ENCODE measurements around the gene LRMDA. TPM values are rescaled to one million over a fixed set of nuclear protein-coding genes. Genes with fewer than 3 reads are reported as not detected.

The LRMDA gene
- total and polyA plus RNA-seq, 2 of the 13 experiments (the other 11 are each of a cell fraction or from before 2014, with no cell fraction given): 13.4 to 22.0 TPM

DNA sequence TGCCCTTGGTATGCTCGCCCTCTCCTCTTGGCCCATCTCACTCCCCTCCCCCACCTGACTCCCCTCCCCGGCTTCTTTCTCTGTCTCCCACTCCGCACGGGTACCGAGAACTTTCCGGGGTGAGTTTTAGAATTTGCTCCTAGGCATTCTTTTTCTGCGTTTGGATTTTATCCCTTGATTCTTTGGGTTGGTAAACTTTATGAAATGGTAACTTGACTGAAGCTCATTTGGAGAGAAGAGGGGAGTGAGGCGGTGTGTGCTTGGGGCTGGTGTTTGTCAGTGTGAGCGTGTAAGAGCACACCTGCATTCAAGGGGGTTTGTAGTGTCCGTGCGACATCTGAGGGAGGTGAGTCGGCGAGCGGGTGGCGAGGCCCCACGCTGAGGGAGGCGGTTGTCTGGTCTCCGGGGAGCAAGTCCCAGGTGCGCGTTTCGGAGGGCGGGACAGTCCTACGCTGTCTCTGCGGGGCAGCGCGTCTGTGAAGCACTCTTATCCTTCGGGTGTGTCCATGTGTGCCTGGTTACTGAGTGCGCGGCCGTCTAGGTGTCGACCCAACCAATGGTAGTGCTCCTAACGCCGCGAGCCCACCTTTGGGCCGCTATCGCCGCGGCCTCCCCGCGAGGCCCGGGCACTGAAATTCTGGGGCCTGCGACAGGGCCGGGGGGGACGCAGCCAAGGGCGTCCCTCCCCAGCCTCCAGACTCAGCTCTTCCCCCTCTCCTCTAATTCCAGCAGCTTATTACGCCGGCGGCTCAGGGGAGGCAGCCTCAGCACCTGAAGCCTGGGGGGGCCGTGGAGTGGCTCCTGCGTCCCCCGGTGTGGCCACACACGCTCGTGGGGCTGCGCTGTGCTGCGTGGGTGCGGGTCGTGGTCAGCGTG is 27.2 kb upstream of the LRMDA start (continued):
- no peak; the same call in 1 of the 2 replicates for TF ChIP-seq HIVEP1 (CRISPR knock-in tag; IDR thresholded peaks at IDR 0.05)
- TF ChIP-seq, protein P1, sequence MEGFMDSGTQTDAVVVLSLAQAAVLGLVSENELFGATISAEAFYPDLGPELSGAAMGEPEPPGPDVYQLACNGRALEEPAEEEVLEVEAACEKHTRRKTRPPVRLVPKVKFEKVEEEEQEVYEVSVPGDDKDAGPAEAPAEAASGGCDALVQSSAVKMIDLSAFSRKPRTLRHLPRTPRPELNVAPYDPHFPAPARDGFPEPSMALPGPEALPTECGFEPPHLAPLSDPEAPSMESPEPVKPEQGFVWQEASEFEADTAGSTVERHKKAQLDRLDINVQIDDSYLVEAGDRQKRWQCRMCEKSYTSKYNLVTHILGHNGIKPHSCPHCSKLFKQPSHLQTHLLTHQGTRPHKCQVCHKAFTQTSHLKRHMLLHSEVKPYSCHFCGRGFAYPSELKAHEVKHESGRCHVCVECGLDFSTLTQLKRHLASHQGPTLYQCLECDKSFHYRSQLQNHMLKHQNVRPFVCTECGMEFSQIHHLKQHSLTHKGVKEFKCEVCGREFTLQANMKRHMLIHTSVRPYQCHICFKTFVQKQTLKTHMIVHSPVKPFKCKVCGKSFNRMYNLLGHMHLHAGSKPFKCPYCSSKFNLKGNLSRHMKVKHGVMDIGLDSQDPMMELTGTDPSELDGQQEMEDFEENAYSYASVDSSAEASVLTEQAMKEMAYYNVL (CRISPR knock-in tag; IDR thresholded peaks at IDR 0.05; ENCODE audit: borderline replicate concordance): no peak
- no peak for TF ChIP-seq HNF4G (IDR thresholded peaks at IDR 0.05; ENCODE audit: borderline replicate concordance, low read depth, low read length)
- no peak; the same call in 1 of the 2 replicates for TF ChIP-seq HNF4G (CRISPR knock-in tag; IDR thresholded peaks at IDR 0.05; ENCODE audit: borderline replicate concordance, low read depth)
- TF ChIP-seq, protein P2, sequence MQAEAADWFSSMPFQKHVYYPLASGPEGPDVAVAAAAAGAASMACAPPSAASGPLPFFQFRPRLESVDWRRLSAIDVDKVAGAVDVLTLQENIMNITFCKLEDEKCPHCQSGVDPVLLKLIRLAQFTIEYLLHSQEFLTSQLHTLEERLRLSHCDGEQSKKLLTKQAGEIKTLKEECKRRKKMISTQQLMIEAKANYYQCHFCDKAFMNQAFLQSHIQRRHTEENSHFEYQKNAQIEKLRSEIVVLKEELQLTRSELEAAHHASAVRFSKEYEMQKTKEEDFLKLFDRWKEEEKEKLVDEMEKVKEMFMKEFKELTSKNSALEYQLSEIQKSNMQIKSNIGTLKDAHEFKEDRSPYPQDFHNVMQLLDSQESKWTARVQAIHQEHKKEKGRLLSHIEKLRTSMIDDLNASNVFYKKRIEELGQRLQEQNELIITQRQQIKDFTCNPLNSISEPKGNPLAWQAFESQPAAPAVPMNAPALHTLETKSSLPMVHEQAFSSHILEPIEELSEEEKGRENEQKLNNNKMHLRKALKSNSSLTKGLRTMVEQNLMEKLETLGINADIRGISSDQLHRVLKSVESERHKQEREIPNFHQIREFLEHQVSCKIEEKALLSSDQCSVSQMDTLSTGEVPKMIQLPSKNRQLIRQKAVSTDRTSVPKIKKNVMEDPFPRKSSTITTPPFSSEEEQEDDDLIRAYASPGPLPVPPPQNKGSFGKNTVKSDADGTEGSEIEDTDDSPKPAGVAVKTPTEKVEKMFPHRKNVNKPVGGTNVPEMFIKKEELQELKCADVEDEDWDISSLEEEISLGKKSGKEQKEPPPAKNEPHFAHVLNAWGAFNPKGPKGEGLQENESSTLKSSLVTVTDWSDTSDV (CRISPR knock-in tag; IDR thresholded peaks at IDR 0.05): no peak
- TF ChIP-seq, protein P3, sequence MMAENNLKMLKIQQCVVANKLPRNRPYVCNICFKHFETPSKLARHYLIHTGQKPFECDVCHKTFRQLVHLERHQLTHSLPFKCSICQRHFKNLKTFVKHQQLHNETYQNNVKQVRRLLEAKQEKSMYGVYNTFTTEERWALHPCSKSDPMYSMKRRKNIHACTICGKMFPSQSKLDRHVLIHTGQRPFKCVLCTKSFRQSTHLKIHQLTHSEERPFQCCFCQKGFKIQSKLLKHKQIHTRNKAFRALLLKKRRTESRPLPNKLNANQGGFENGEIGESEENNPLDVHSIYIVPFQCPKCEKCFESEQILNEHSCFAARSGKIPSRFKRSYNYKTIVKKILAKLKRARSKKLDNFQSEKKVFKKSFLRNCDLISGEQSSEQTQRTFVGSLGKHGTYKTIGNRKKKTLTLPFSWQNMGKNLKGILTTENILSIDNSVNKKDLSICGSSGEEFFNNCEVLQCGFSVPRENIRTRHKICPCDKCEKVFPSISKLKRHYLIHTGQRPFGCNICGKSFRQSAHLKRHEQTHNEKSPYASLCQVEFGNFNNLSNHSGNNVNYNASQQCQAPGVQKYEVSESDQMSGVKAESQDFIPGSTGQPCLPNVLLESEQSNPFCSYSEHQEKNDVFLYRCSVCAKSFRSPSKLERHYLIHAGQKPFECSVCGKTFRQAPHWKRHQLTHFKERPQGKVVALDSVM (CRISPR knock-in tag; IDR thresholded peaks at IDR 0.05): peak; percentile 56
- peak; percentile 46; the same call in 1 of the 3 replicates for TF ChIP-seq MXI1 (IDR thresholded peaks at IDR 0.05; ENCODE audit: borderline replicate concordance, low read depth, low read length)
- TF ChIP-seq CBX2 (IDR thresholded peaks at IDR 0.05; ENCODE audit: low read depth, low read length): no peak
- no peak for TF ChIP-seq CBX2 (CRISPR knock-in tag; IDR thresholded peaks at IDR 0.05; ENCODE audit: low read depth)
- no peak for TF ChIP-seq ZNF414 (CRISPR knock-in tag; IDR thresholded peaks at IDR 0.05)
- TF ChIP-seq ZNF282 (IDR thresholded peaks at IDR 0.05; ENCODE audit: partially characterized antibody): no peak
- no peak for TF ChIP-seq ZIK1 (CRISPR knock-in tag; IDR thresholded peaks at IDR 0.05; ENCODE audit: borderline replicate concordance, low read depth)
- no peak for TF ChIP-seq MZF1 (CRISPR knock-in tag; IDR thresholded peaks at IDR 0.05; ENCODE audit: borderline replicate concordance)
- no peak for TF ChIP-seq HMGA1 (CRISPR knock-in tag; conservative IDR thresholded peaks at IDR 0.05)
- TF ChIP-seq ZNF607 (CRISPR knock-in tag; IDR thresholded peaks at IDR 0.05; ENCODE audit: borderline replicate concordance): 0 out of 2 replicates have a peak, but pooled peaks have one; percentile 79
- no peak; the same call in 1 of the 2 replicates for TF ChIP-seq ZNF430 (CRISPR knock-in tag; IDR thresholded peaks at IDR 0.05)
- no peak for TF ChIP-seq ZNF468 (CRISPR knock-in tag; IDR thresholded peaks at IDR 0.05)
- no peak for TF ChIP-seq NBN (conservative IDR thresholded peaks at IDR 0.05)

Measured in HepG2 (cell line).